NCI-H345 treated with DMSO at 0.1 percent for 48 hours (cell line): ENCODE measurements around the gene CCT2.

Experiments
- DNase-seq: peaks from one replicate; lab custom pipeline; 2025; ENCODE audit not compliant: unreplicated experiment; lab: John Stamatoyannopoulos, UW

The CCT2 gene

DNA sequence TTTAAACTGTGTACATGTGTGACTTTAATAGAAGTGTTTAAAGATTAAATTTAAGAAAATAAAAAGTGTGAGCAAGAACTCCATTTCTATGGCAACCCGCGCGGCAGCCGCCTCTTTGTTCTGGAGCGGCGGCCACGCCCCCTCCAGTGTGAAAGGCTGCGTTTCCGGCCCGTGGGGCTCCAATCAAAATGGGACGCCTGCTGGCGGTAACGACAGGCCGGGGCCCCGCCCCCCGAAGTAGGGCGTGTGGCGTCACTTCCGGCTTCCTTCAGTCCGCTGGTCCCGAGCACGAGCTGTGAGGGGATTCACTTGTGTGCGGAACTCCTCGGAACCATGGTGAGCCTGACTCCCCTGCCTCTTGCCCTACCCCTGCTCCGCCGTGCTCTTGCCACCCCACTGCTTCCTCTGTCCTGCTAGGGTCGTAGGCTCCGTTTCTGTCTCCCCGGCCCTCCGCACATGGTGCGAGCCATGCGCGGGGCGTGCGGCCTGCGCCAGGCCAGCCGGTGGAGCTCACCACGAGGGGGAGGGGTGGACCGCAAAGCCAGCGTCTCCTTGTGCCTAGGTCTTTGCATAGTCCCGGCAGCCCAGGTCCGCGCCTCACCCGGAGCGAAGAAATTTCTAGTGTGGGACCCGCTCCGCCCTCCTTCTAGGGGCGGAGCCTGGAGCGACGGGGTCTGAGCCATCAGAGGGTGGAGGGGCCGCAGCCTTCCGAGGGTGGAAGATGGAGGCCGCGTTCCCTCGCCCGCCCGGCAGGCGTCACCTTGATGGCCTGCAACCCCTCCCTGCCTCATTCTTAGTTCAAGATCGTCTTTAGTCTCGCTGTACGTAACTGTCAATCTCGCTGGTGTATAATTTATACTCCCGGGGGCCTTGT lies at the start of gene CCT2:
TSS of gene CCT2 (plus strand) at position 271 of the 874 bp plus-strand sequence. CDS start at position 334, 63 bp downstream.
- peak; percentile 97 for DNase-seq

DNA sequence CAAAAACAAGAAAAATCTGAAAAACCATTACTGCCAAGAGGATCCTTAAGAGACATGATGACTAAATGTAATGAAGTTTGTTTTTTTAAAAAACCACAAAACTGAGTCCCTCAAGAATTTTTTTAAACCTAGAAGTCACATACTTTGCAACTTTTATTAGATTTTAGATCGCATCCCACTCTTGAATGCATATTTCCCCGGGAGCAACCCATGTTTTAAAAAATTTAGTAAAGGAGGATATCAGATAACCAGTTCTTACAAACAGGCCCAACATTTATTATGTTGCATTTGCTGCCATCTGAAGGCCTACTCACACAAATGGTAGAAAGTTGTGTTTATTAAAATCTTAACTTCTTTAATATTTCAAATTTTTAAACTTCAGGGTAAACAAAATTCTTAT lies 44.3 kb upstream of the CCT2 start:
- DNase-seq = no peak

DNA sequence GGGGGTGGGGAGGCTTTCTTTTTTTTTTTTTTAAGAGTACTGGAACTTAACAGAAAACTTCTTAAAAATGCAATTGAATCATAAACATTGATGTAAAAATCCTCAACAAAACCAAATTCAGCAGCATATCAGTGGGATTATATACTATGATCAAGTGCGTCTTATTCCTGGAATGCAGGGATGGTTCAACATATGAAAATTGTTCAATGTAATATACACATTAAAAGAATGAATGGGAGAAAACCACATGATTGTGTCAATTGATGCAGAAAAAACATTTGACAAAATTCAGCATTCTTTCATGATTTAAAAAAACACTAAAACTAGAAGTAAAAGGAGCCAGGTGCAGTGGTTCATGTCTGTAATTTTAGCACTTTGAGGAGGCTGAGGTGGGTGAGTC lies 41.2 kb upstream of the CCT2 start:
- DNase-seq = no peak

DNA sequence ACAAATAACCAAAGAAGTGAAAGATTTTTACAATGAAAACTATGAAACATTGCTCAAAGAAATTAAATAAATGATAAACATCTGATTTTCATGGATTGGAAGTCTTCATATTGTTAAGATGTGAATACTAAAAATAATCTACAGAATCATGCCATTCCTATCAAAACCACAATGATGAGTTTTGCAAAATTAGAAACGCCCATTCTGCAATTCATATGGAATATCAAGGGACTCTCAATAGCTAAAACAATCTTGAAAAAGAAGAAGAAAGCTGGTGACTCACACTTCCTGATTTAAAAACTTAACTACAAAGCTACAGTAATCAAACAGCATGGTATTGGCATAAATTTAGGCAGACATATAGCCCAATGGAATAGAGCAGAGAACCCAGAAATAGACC lies 40.2 kb upstream of the CCT2 start:
- DNase-seq = no peak

DNA sequence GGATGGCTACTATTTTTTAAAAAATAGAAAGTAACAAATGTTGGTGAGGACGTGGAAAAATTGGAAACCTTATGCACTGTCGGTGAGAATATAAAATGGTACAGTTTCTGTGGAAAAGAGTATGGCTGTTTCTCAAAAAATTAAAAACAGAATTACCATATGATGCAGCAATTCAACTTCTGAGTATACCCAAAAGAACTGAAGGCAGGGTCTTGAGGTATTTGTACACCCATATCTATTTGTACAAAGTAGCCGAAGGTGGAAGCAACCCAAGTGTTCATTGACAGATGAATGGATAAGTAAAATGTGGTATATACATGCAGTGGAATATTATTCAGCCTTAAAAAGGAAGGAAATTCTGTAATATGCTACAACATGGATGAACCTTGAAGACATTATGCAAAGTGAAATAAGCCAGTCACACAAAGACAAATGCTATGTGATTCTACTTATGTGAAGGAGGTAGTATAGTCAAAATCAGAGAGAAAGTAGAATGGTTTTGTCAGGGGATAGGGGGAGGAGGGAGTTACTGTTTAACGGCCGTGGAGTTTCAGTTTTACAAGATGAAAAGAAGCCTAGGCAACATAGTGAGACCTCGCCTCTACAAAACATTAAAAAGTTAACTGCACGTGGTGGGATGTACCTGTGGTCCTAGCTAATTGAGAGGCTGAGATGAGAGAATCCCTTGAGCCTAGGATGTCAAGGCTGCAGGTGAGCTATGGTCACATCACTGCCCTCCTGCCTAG lies 38.4 kb upstream of the CCT2 start:
- no peak for DNase-seq

DNA sequence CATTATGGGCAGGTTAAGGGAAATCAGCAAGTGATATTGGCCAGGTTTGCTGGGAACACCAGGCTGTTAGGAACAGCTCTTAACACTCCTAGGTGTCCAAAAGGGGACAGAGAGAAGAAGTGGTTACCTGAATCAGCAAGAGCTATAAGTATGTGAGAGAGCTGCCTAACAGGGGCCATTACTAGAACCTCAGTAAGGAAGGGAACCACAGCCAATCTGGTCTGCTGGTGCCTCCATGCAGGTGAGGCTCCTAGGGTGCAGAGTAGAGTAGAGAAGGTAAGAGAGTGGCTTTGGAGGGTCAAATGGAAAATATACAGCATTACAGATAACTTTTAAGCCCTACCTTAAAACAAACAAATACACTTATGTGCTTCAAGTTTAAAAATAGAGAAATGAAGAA lies 36.6 kb upstream of the CCT2 start:
- no peak for DNase-seq

DNA sequence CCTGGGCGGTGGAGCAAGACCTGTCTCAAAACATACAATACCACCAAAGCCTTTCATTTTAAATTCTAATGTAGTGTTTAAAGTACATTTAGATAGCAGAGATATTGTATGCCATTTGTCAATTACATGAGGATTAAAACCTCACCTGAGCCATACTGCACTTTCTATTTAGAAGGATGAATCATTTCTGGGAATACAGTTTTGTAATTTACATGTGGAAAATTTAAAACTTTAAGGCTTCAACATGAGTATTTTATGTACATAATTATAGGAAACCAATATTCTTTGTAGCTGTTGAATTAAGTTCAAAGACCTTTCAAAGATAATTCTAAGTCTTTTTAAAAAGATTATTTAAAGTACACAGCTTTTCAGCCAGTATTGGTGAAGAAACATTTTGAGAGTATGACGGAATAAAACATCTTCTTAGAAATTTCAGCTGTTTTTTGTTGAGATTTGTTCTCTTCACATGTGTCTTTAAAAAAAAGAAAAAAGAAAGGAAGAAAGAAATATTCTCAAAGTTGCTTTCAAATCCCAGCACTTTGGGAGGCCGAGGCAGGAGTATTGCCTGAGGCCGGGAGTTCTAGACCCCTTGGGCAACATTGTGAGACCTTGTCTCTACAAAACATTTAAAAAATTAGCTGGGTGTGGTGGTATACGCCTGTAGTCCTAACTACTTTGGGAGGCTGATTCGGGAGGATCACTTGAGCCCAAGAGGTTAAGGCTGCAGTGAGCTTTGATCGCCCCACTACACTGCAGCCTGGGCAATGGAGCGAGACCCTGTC lies 34.5 kb upstream of the CCT2 start:
- no peak for DNase-seq

DNA sequence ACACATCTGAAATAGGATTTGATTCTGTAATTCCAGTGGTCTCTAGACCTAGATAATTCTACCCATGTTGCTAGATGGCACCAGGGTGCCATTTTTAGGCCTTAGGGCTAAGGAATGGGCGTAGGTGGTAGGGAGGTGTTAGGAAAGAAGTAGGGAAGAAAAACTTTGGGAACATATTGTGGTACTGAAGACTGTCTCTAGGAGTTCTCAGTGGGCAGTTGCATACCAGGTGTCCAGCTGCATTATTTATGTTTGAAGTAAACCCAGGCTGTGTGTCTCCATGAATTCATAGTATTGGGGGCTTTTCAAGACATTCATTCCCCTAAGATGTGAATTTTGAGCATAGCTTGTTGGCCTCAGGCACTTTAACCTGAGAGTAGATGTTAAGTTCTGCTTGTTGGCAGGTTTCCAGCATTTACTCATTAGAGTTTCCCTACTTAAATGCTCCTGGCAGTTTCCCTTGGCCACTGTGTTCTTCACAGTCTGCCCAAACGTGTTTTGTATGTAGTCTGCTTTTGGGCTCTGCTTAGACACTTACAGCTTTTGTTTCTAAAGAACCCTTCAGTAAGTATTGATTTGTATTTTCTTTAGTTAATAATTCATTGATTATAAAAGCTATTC lies 31.5 kb upstream of the CCT2 start:
- DNase-seq = peak; percentile 46

DNA sequence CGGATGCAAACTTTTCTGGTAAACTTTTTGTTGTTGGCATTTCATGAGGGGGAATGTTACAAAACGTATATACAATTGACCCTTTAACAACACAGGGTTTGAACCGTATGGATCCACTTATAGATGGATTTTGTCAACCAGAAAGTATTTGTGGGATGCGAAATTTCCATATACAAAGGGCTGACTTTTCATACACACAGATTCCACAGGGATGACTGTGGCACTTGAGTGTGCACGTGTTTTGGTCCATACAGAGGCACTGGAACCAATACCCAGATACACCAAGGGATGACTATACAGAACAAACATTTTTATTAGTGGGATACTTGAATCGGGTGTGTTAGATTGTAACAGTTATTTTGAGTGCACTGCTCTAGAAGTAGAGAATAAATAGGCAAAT lies 29.8 kb upstream of the CCT2 start:
- DNase-seq = no peak

DNA sequence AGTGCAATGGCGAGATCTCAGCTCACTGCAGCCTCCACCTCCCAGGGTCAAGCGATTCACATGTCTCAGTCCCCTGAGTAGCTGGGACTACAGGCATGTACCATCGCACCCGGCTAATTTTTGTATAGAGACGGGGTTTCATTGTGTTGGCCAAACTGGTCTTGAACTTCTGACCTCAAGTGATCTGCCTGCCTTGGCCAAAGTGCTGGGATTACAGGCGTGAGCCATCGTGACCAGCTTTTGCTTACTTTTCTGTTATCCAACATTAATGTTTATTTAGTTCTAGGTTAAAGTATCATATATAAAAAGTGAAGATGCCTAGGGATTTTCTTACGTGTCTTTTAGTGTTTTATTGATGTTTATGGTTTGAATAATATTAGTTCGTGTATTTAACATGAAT lies 28.9 kb upstream of the CCT2 start:
- no peak for DNase-seq

DNA sequence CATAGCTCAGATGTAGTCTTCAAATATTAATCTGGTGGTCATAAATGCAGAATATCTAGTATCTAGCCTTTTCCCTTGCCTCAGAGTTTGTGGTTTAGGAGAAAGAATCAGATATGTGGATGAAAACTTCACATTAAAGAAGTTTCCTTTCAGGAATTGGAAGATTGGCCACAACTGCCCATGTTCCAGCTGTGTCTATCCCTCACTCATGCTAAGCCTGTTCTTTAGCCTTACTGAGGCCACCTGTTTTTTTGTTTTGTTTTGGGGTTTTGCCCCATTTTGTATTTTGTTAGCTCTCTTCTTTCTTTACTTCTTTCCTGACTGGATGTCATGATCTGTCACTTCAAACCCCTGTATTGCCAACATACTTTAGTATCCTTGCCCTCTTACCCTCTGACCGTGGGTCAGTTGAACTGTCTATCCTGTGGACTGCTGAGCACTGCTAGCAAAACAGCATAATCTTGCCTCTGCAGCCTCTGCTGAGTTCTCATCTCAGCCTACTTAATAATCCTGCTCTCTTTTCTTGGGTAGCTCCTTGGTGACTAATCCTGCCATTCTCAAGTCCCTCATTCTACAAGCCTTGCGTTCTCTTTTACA lies 22.0 kb upstream of the CCT2 start:
- no peak for DNase-seq

DNA sequence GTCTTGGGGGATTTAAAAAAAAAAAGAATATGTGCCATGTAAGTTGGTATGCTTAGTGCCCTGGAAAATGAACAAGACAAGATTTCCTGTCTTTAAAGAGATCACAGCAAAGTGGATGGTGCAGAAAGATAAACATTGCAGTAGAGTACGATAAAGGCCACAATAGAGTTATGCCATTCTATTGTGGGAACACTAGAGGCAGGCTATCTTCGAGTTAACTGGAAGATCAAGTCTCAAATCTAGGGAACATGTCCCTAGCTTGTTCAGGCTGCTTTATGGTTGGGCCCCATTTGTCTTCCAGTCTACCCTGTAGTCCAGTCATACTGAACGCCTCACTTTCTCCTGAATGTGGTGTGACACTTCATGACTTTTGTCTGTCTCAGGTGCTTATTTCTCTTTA lies 18.7 kb upstream of the CCT2 start:
- no peak for DNase-seq

DNA sequence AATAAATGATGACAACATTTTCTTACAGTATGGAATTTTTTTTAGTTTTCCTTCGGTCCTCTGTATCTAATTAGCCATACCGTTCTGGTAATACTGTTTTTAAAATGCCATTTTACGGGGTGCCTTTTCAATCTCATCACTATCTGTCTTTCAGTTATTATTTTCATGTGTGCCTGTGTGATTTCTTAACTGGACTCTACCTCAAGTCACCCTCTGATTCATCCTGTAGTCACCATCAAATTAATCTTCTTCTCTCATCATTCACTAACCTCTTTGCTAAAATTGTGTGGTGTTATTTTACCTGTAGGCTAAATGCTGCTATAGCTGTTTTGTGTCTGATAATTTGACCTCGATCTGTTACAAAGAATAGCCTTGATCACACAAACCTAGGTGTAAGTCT lies 16.0 kb upstream of the CCT2 start:
- no peak for DNase-seq

DNA sequence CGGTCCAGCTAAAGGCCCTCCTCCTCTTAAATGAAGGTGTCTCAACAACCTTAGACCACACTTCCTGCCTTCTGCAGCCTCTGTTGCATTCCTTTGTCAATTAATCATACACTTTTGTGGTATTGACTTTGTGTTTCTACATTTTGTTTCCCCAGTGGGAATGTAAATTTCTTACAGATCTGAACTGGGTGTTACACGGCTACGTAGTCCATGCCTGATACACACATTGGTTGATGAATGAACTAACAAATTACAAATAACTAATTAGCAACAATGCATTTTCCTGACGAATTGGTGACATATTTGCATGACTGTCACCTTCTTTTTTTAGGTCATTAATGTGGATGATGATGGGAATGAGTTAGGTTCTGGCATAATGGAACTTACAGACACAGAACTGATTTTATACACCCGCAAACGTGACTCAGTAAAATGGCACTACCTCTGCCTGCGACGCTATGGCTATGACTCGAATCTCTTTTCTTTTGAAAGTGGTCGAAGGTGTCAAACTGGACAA lies 15.2 kb upstream of the CCT2 start:
- no peak for DNase-seq

DNA sequence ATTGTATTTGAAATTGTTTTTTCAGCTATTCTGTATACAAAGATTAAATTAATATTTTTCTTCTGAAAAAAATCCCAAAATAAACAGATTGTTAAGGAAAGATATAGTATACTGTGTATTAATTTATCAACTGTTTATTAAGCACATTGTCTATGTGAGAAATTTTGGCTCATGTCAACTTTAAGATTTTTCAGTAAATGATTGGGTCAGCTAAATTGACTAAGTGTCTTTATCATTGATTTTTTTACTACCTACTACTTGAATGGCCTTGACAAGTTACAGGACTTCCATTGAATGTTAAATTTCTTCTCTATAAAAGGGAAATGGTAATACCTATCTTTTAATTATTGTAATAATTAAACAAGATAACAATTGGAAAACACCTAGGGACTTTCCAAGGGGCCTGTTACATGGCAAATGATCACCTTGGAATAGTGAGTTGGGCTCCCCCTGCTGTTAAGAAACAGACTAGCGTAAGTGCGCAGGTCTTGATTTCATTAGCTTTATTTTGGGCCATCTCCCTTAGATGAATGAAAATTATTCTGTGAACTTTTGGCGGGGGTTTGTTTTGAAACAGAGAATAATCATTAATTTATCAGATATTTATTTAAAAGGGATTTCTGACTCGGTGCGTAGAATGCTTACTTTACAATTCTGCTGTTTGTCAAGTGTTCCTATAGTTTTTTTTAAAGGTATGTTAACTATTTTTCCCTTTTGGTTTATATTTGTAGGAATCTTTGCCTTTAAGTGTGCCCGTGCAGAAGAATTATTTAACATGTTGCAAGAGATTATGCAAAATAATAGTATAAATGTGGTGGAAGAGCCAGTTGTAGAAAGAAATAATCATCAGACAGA lies 14.5 kb upstream of the CCT2 start:
- DNase-seq = peak; percentile 50

DNA sequence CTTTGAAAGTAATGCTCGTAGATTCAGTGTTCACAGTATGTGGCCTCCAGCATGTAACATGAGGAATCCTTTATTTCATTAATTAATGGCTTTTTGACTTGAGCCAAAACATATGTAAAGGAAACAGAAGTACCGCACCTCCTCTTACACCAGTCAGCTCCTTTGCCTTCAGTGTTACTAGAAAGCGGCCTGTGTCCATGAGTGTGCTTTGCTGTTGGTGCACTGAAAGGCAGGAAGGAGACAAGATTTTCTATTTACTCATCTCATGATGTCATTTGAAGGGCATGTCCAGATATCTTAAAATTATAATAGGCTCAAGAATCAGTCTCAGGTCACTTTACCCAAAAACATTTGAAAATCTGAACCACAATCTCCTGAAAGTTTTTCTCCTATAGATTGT lies 9.9 kb upstream of the CCT2 start:
- DNase-seq = no peak

DNA sequence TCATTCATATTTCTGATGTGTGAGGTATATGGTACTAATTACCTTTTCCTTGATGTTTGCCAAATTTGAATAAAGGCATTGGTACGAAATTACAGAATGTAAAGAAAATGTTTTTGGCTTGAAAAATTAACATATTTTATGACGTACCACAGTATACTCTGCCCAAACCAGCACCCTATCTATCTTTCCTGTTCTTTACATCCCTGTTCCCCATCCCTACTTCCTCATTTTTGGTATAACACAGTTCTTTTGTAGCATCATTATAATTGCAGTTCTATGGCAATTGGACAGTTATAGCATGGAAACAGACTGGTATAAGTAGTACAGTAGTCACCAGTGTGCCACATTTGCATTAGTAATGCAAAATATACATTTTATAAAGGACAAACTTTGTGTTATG lies 7.0 kb upstream of the CCT2 start:
- DNase-seq = no peak

DNA sequence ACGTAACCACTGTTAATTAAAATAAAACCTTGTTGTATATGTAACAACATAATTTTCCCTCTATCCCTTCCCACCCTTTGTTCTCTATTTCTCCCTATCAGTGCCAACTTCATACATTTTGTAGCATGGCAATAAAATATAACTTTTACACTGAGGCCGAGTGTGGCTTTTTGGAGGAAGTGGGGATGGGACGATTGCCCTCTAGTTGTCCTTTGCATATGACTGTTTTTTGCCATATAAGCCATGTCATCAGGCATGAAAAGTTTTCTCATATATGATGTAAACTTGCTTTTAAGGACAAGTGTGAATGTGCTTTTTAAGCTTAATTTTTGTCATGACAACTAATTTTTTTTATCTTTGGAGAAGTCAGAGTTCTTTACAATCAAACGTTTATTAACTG lies 6.2 kb upstream of the CCT2 start:
- DNase-seq = no peak

DNA sequence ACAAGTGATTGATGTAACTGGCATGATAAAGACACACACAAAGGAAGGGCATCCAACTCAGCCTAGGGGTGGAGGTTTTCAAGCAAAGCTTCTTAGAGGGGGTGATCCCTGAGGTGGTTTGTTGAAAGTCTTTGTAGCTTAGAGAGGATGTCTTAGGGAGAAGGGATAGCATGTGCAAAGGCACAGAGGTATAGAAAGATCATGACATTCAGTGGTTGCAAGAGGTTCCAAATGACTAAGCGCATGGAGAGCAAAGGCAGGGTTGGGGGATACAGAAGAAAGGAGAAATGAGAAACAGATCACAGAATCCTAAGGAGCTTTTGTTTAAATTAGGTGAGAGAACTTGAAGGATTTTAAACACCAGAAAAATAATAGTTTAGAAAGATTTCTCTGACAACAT lies 5.2 kb upstream of the CCT2 start:
- no peak for DNase-seq

DNA sequence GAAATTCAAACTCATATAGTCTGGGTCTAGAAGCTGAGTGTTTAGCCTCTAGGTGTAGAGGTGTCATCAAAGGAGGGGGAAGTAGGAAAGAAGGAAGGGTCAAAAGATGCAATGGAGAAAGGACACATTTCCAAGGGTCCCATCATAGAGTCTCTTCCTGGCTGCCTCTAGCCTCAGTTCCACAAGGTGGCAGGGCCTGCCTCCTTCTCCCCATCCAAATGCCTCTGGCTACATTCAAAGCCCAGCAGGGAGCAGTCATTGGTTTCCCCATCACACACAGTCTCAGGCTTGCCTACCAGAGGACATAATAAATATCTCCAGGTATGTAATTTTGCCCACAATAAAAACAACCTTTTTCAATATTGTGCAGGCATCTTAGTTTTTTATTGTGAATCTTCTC lies 2.1 kb upstream of the CCT2 start:
- DNase-seq = no peak
